Neutrophil (primary cell): Measurements from ENCODE around the gene SSTR1.
A peak's percentile ranks its signal among the peaks of the same experiment; 100 is the strongest.

Experiments used
- H3K27ac ChIP-seq: fragments of 200-600 bp; sonication (generic); 2 replicates; pipeline ENCODE4 v1.5.1; 2016; ENCODE audit warnings: mild to moderate bottlenecking, moderate library complexity
- H3K27me3 ChIP-seq: fragments of 200-600 bp; sonication (generic); 2 replicates; pipeline ENCODE4 v1.6.0; 2016; ENCODE audit warnings: mild to moderate bottlenecking
- H3K36me3 ChIP-seq: fragments of 200-600 bp; sonication (generic); 2 replicates; pipeline ENCODE4 v1.5.1; 2017
- H3K4me1 ChIP-seq, 2 experiments: fragments of 200-600 bp in 1 of 2; sonication (generic) in 1 of 2; 1 replicate in 1 of 2; 2 replicates in 1 of 2; pipeline versions ENCODE4 v1.5.1 to v1.6.1; 2013 to 2016; ENCODE audit warnings: low read depth in 1 of 2, low read length in 1 of 2, mild to moderate bottlenecking in 1 of 2, moderate library complexity in 1 of 2; ENCODE audit not compliant: control insufficient read depth in 1 of 2, insufficient read depth in 1 of 2
- H3K4me3 ChIP-seq, 2 experiments: fragments of 200-600 bp in 1 of 2; sonication (generic) in 1 of 2; 1 replicate in 1 of 2; 2 replicates in 1 of 2; pipeline ENCODE4 v1.5.1; 2013 to 2016; ENCODE audit warnings: low read depth in 1 of 2, low read length in 1 of 2, mild to moderate bottlenecking in 1 of 2, moderate library complexity in 1 of 2
- H3K9me3 ChIP-seq: fragments of 200-600 bp; sonication (generic); 2 replicates; pipeline ENCODE4 v1.5.1; 2016
- TF ChIP-seq, protein P1 (sequence below): fragments of 200-600 bp; sonication (generic); IDR thresholded peaks from 2 replicates; pipeline ENCODE4 v1.5.1; 2016; ENCODE audit warnings: antibody characterized with exemption

Gene SSTR1

DNA sequence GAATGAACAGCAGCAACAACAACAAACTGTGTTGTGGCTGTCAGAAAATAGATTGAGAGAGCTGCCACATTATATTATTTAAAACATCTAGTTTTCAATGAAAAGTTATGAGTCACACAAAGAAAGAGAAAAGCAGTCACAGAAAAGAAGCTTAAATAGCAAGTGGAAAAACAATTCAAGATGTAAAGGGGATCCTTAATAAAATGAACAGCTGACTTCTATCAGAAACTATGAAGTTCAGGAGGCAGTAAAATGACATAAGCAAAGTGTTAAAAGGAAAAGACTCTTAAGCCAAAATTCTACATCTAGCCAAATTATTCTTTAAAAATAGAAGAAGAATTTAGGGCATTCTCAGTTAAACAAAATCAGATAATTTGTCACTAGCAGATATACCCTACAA, 42.6 kb downstream of the SSTR1 start:
- no peaks in the 10 kb centered on the region for H3K36me3 ChIP-seq
- peaks cover 44% of the 10 kb centered on the region for H3K27me3 ChIP-seq
- TF ChIP-seq, protein P1, sequence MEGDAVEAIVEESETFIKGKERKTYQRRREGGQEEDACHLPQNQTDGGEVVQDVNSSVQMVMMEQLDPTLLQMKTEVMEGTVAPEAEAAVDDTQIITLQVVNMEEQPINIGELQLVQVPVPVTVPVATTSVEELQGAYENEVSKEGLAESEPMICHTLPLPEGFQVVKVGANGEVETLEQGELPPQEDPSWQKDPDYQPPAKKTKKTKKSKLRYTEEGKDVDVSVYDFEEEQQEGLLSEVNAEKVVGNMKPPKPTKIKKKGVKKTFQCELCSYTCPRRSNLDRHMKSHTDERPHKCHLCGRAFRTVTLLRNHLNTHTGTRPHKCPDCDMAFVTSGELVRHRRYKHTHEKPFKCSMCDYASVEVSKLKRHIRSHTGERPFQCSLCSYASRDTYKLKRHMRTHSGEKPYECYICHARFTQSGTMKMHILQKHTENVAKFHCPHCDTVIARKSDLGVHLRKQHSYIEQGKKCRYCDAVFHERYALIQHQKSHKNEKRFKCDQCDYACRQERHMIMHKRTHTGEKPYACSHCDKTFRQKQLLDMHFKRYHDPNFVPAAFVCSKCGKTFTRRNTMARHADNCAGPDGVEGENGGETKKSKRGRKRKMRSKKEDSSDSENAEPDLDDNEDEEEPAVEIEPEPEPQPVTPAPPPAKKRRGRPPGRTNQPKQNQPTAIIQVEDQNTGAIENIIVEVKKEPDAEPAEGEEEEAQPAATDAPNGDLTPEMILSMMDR, result no peak
- H3K4me1 ChIP-seq, result peaks cover 2% of the 10 kb centered on the region in 2 experiments
- no peaks in the 10 kb centered on the region for H3K9me3 ChIP-seq
- no peak overlapping the region for H3K27ac ChIP-seq
- H3K4me3 ChIP-seq, result no peak overlapping the region

DNA sequence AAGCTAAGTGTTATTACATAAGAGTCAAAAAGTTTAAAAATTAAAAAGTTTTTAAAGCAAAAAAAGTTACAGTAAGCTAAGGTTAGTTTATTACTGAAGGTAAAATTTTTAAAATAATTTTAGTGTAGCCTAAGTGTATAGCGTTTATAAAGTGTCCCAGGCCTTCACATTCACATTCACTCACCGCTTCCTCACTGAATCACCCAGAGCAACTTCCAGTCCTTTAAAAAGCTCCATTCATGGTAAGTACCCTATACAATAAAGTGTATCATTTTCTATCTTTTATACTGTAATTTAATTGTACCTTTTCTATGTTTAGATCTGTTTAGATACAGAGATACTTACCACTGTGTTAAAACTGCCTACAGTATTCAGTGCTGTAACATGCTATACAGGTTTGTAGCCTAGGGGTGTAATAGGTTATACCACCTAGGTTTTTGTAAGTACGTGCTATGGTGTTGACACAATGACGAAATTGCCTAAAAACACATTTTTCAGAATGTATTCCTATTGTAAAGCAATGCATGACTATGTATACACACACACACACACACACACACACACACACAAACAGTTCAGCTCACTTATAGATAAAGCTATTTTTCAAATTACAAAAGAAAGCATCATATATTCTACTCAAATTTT, 44.5 kb downstream of the SSTR1 start:
- Histone ChIP-seq H3K4me1 (peaks cover 8 to 12% of the 10 kb centered on the region in 2 experiments), H3K4me3 (no peak overlapping the region), H3K27me3 (peaks cover 63% of the 10 kb centered on the region), H3K9me3 (no peaks in the 10 kb centered on the region), H3K36me3 (no peaks in the 10 kb centered on the region), H3K27ac (no peak overlapping the region)
- TF ChIP-seq, protein P1, result no peak

DNA sequence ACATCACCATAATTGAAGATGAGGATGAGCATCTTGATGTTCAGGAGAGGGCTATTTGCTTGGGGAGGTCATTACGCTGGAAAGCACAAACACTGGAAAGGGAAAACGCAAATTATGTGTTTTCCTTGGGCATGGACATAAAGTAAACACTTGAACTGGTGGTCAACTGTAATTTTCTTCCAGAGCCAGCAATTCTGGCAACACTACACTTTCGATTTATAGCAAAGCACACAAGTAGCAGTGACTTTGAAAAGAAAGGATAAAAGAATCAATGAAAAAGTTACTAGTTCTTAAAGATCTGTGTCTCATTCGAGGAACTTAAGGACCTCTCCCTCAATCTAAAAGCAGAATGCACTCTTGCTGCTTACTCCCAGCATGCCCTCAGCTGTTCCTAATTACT, 46.0 kb downstream of the SSTR1 start:
- Histone ChIP-seq H3K27me3 (peaks cover 78% of the 10 kb centered on the region), H3K9me3 (no peaks in the 10 kb centered on the region), H3K36me3 (no peaks in the 10 kb centered on the region), H3K4me1 (peaks cover 8 to 12% of the 10 kb centered on the region in 2 experiments), H3K27ac (no peak overlapping the region), H3K4me3 (no peak overlapping the region)
- TF ChIP-seq, protein P1, result no peak

DNA sequence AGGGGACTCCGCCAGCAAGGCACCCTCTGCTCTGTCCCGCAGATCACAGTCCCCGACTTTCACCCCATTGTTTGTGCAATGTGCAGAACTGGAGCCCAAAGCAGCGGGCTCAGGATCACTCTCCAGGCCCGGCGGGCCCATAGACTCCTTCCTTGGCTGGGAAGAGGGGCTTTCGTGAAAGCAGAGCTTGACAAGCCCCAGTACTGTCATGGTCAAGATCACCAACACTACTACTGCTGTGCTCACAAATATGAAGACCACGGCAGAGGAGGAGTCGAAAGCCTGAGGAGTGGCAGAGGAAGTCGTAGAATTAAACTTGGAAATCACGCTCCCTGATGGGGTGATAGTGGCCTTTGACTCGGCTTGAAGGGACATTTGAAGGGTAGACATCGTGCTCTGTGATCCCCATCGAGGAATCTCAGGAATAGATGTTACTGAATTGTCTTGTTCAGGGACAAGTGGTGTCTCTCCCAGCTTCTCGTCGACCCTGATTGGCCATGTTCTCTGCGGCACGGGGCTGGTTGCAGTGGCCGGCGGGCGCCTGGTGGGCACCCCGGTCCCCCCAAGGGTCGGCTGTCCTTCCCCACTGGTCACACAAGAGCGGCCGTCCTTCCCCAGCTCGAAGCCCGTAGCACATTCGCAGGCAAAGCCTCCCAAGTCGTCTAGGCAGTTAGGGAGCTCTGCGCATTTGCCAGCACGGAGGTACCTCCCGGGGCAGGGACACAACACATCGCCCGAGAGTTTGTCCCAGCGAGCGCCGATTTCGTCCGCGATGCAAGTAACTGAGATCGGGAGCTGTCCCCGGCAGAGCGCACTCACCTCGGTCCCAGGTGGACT, 47.1 kb downstream of the SSTR1 start:
- H3K4me1 ChIP-seq, result peaks cover 8 to 12% of the 10 kb centered on the region in 2 experiments
- H3K4me3 ChIP-seq, result peak overlapping the region in 1 of 2 experiments; percentile 37
- H3K36me3 ChIP-seq, result no peaks in the 10 kb centered on the region
- TF ChIP-seq, protein P1, result no peak
- no peaks in the 10 kb centered on the region for H3K9me3 ChIP-seq
- peaks cover 89% of the 10 kb centered on the region for H3K27me3 ChIP-seq
- H3K27ac ChIP-seq, result no peak overlapping the region

DNA sequence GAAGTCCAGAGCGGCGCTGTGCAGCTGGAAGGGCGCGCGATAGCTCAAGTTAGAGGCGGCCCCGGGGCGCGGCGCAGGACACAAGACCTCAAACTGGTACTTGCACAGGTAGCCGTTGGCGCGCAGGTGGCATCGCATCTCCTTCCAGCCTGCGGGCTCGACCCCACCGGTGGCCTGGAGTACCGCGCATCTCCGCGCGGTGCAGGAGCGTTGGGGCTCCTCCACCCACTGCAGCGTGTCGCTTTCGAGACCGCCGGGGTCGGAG, 47.6 kb downstream of the SSTR1 start:
- Histone ChIP-seq H3K4me3 (peak overlapping the region; percentile 11 to 37), H3K27me3 (peaks cover 94% of the 10 kb centered on the region), H3K9me3 (no peaks in the 10 kb centered on the region), H3K36me3 (no peaks in the 10 kb centered on the region), H3K27ac (no peak overlapping the region), H3K4me1 (peaks cover 8 to 12% of the 10 kb centered on the region in 2 experiments)
- TF ChIP-seq, protein P1, result no peak
